GM12878 (cell line): Measurements from ENCODE around the gene TSC22D1. TPM values are rescaled to one million over a fixed set of nuclear protein-coding genes. Genes with fewer than 3 reads are reported as not detected.

Source experiments
- CTCF ChIP-seq, 3 experiments: IDR thresholded peaks in 2 of 3; conservative IDR thresholded peaks in 1 of 3; 2 replicates each; pipeline ENCODE4 v1.5.1; 2011; ENCODE audit warnings: low read depth in 3 of 3, low read length in 3 of 3, mild to moderate bottlenecking in 3 of 3, control low read depth in 2 of 3, moderate library complexity in 2 of 3, inconsistent platforms in 1 of 3, mixed read lengths in 1 of 3; ENCODE audit not compliant: control insufficient read depth in 2 of 3, insufficient read depth in 1 of 3; ENCODE audit errors: extremely low read depth in 1 of 3
- EZH2 ChIP-seq: IDR thresholded peaks from 2 replicates; pipeline ENCODE4 v1.6.1; 2012; ENCODE audit warnings: low read depth, mild to moderate bottlenecking, control low read depth, inconsistent platforms, low read length, borderline replicate concordance; ENCODE audit not compliant: control insufficient read depth
- IKZF1 ChIP-seq: fragments of 450-650 bp; conservative IDR thresholded peaks from 2 replicates; pipeline ENCODE4 v1.6.1; 2017; ENCODE audit warnings: antibody characterized with exemption, mild to moderate bottlenecking
- MTA3 ChIP-seq: IDR thresholded peaks from 2 replicates; pipeline ENCODE4 v1.6.1; 2012; ENCODE audit warnings: low read length, inconsistent platforms, borderline replicate concordance
- SMARCA5 ChIP-seq: fragments of 450-650 bp; IDR thresholded peaks from 2 replicates; pipeline ENCODE4 v1.6.1; 2017; ENCODE audit warnings: mild to moderate bottlenecking
- SRF ChIP-seq, 2 experiments: IDR thresholded peaks; 2 replicates each; pipeline ENCODE4 v1.6.1; 2011; ENCODE audit warnings: low read depth in 2 of 2, low read length in 2 of 2, mild to moderate bottlenecking in 1 of 2, moderate library complexity in 1 of 2
- TCF3 ChIP-seq: IDR thresholded peaks from 2 replicates; pipeline ENCODE4 v1.6.1; 2012; ENCODE audit warnings: low read depth, mild to moderate bottlenecking, low read length, borderline replicate concordance; ENCODE audit not compliant: insufficient read depth
- USF2 ChIP-seq: IDR thresholded peaks from 2 replicates; pipeline ENCODE4 v1.6.1; 2011; ENCODE audit warnings: low read depth, low read length, improper control_type of control experiment, borderline replicate concordance
- YBX1 ChIP-seq: fragments of 450-650 bp; IDR thresholded peaks from 2 replicates; pipeline ENCODE4 v1.6.1; 2016; ENCODE audit warnings: antibody characterized with exemption
- ZNF622 ChIP-seq: fragments of 450-650 bp; IDR thresholded peaks from 2 replicates; pipeline ENCODE4 v1.6.1; 2017; ENCODE audit warnings: mild to moderate bottlenecking, inconsistent platforms
- polyA plus RNA-seq, 11 experiments: library from polyadenylated mRNA; depleted of rRNA in 4 of 11; unstranded in 6 of 11; stranded (reverse) in 5 of 11; fragments of >200 nt; fragmentation: Nextera tagmentation in 4 of 11; fragmentation: Illumina TruSeq in 1 of 11; extraction: Ambion mirVana in 4 of 11; extraction: Trizol in 1 of 11; gene quantifications; 1 replicate in 1 of 11; 2 replicates in 10 of 11; pipeline versions ENCODE4 v1.2.1 to v1.2.3, GENCODE V29; 2011 to 2016; ENCODE audit warnings: inconsistent platforms in 2 of 11, missing spikeins in 2 of 11, low read depth in 1 of 11
- total RNA-seq, 4 experiments: library from RNA; depleted of rRNA in 3 of 4; stranded (reverse); fragments of >200 nt in 3 of 4; fragmentation: Illumina TruSeq in 1 of 4; extraction: Trizol in 1 of 4; gene quantifications; 2 replicates each; pipeline versions ENCODE4 v1.2.1 to v1.2.3, GENCODE V29; 2013 to 2021

The TSC22D1 gene
- total and polyA plus RNA-seq, 10 of the 15 experiments (the other 5 are each of a cell fraction or from before 2014, with no cell fraction given): 0.37 to 15.7 (median 7.5) TPM

DNA sequence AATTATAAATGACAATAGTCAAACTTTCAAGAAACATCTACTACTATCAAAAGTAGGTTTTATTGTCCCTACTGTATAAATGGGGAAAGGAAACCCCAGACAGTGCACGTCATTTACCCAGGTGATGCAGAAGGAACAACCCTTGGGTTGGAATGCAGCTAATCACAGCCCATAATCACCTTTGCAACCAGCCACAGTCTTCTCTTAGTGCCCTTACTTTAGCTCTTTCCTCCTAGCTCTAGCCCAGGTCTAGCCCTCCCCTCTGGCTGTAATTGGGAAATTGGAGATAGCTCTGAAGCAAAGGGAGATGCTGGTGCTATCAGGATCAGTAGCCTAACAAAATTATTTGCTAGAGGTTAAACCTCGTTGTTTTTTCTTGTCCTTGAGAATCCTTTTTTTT is 25.5 kb upstream of the TSC22D1 start (continued):
- TF ChIP-seq EZH2: no peak
- no peak for TF ChIP-seq YBX1
- TF ChIP-seq MTA3: no peak
- no peak for TF ChIP-seq ZNF622
- no peak for TF ChIP-seq TCF3
- TF ChIP-seq SRF (IDR thresholded peaks at IDR 0.05; ENCODE audit: low read depth in 2 of 2, low read length in 2 of 2): no peak
- TF ChIP-seq USF2: no peak
- TF ChIP-seq IKZF1: no peak
- no peak for TF ChIP-seq CTCF (IDR thresholded peaks at IDR 0.05 in 2 of 3, conservative IDR thresholded peaks at IDR 0.05 in 1 of 3; ENCODE audit: control insufficient read depth in 2 of 3, extremely low read depth in 1 of 3, insufficient read depth in 1 of 3, low read depth in 3 of 3, low read length in 3 of 3)
- TF ChIP-seq SMARCA5: no peak
- TF ChIP-seq, all 136 proteins: peak for 0
